OCI-LY1 (cell line): ENCODE data around the gene DRD3.

Source experiments
- H2AFZ ChIP-seq: fragments of 200-600 bp; sonication (generic), shearing (Covaris generic); 2 replicates; pipeline ENCODE4 v1.6.0; 2014; ENCODE audit warnings: antibody characterized with exemption, mild to moderate bottlenecking, low read length
- H3F3A ChIP-seq: fragments of 200-600 bp; sonication (generic), shearing (Covaris generic); 2 replicates; pipeline ENCODE4 v1.6.0; 2014; ENCODE audit warnings: mild to moderate bottlenecking, antibody characterized with exemption, low read length, moderate library complexity; ENCODE audit not compliant: insufficient read depth
- H3K27ac ChIP-seq: fragments of 200-600 bp; sonication (generic); 2 replicates; pipeline ENCODE4 v1.5.1; 2014; ENCODE audit warnings: low read length, mixed run types, mild to moderate bottlenecking, low read depth; ENCODE audit not compliant: poor library complexity, severe bottlenecking
- H3K27me3 ChIP-seq: fragments of 200-600 bp; sonication (generic); 2 replicates; pipeline ENCODE4 v1.6.0; 2014; ENCODE audit warnings: antibody characterized with exemption, mild to moderate bottlenecking, low read length, moderate library complexity; ENCODE audit not compliant: insufficient read depth
- H3K36me3 ChIP-seq: fragments of 200-600 bp; sonication (generic); 2 replicates; pipeline ENCODE4 v1.6.1; 2014; ENCODE audit warnings: mild to moderate bottlenecking, antibody characterized with exemption, low read length, moderate library complexity, mixed read lengths; ENCODE audit not compliant: insufficient read depth
- H3K4me1 ChIP-seq: fragments of 200-600 bp; sonication (generic); 2 replicates; pipeline ENCODE4 v1.5.1; 2014; ENCODE audit warnings: mild to moderate bottlenecking, low read length, moderate library complexity; ENCODE audit not compliant: insufficient read depth, severe bottlenecking
- H3K4me2 ChIP-seq: fragments of 200-600 bp; sonication (generic), shearing (Covaris generic); 2 replicates; pipeline ENCODE4 v1.6.1; 2014; ENCODE audit warnings: low read length
- H3K4me3 ChIP-seq: fragments of 200-600 bp; sonication (generic); 2 replicates; pipeline ENCODE4 v1.5.1; 2014; ENCODE audit warnings: low read length, low read depth, mild to moderate bottlenecking, mixed read lengths; ENCODE audit not compliant: poor library complexity, severe bottlenecking
- H3K79me2 ChIP-seq: fragments of 200-600 bp; shearing (Covaris generic); 2 replicates; pipeline ENCODE4 v1.6.1; 2016; ENCODE audit warnings: mixed run types, low read length, mixed read lengths; ENCODE audit not compliant: insufficient read depth
- H3K9ac ChIP-seq: fragments of 200-600 bp; sonication (generic), shearing (Covaris generic); 2 replicates; pipeline ENCODE4 v1.6.1; 2014; ENCODE audit warnings: mild to moderate bottlenecking, low read length, mixed read lengths
- H3K9me2 ChIP-seq: fragments of 200-600 bp; sonication (generic), shearing (Covaris generic); 2 replicates; pipeline ENCODE4 v1.6.1; 2014; ENCODE audit warnings: low read depth, mild to moderate bottlenecking, low read length, mixed read lengths
- H3K9me3 ChIP-seq: fragments of 200-600 bp; shearing (Covaris generic); 2 replicates; pipeline ENCODE4 v1.6.1; 2014; ENCODE audit warnings: low read length, mixed read lengths
- H4K20me1 ChIP-seq: fragments of 200-600 bp; sonication (generic), shearing (Covaris generic); 2 replicates; pipeline ENCODE4 v1.6.0; 2016; ENCODE audit warnings: mild to moderate bottlenecking, low read length; ENCODE audit not compliant: insufficient read depth
- EZH2 ChIP-seq: fragments of 200-600 bp; sonication (generic), shearing (Covaris generic); IDR thresholded peaks from 2 replicates; pipeline ENCODE4 v1.8.0; 2017; ENCODE audit warnings: borderline replicate concordance, mixed run types, mild to moderate bottlenecking, antibody characterized with exemption, low read length, moderate library complexity, mixed read lengths
- TF ChIP-seq, protein P1 (sequence below): fragments of 200-600 bp; sonication (generic), shearing (Covaris generic); IDR thresholded peaks from 2 replicates; pipeline ENCODE4 v1.5.1; 2017; ENCODE audit warnings: mild to moderate bottlenecking, antibody characterized with exemption, low read length, moderate library complexity, mixed read lengths

The DRD3 gene

DNA sequence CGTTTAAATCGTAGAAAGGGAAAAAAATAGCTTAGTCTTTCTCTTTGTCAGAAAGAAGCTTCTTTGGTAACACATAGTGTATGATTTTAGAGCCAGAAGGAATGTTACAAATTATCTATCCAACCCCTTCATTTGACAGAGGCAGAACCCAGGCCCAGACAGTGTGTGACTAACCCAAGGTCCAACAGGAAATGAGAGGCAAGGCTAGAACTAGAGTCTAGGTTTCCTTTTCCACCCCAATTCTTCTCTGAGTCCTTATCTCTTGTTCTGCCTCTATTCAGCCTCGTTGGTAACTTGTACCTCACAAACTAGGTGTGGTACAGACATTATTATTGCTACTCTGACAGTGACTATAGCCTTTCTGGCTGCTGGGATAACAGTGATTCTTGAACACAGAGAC is 83.1 kb downstream of the DRD3 start:
- H3K27ac ChIP-seq, result no peak overlapping the region
- H3F3A ChIP-seq, result no peaks in the 10 kb centered on the region
- no peak overlapping the region for H2AFZ ChIP-seq
- H3K79me2 ChIP-seq, result no peaks in the 10 kb centered on the region
- H3K27me3 ChIP-seq, result 0 out of 2 replicates have a peak, but pooled peaks cover 7% of the 10 kb centered on the region
- H3K36me3 ChIP-seq, result no peaks in the 10 kb centered on the region
- no peaks in the 10 kb centered on the region for H4K20me1 ChIP-seq
- no peaks in the 10 kb centered on the region for H3K9me2 ChIP-seq
- no peak overlapping the region for H3K4me3 ChIP-seq
- no peak overlapping the region for H3K9ac ChIP-seq
- H3K9me3 ChIP-seq, result no peaks in the 10 kb centered on the region
- no peak overlapping the region for H3K4me2 ChIP-seq
- TF ChIP-seq EZH2, result no peak
- TF ChIP-seq, protein P1, sequence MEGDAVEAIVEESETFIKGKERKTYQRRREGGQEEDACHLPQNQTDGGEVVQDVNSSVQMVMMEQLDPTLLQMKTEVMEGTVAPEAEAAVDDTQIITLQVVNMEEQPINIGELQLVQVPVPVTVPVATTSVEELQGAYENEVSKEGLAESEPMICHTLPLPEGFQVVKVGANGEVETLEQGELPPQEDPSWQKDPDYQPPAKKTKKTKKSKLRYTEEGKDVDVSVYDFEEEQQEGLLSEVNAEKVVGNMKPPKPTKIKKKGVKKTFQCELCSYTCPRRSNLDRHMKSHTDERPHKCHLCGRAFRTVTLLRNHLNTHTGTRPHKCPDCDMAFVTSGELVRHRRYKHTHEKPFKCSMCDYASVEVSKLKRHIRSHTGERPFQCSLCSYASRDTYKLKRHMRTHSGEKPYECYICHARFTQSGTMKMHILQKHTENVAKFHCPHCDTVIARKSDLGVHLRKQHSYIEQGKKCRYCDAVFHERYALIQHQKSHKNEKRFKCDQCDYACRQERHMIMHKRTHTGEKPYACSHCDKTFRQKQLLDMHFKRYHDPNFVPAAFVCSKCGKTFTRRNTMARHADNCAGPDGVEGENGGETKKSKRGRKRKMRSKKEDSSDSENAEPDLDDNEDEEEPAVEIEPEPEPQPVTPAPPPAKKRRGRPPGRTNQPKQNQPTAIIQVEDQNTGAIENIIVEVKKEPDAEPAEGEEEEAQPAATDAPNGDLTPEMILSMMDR, result no peak
- H3K4me1 ChIP-seq, result no peaks in the 10 kb centered on the region

- no peaks in the 10 kb centered on the region for H3K79me2 ChIP-seq
- no peaks in the 10 kb centered on the region for H3K36me3 ChIP-seq
- H3K27ac ChIP-seq, result no peak overlapping the region
- no peaks in the 10 kb centered on the region for H3K9me3 ChIP-seq
- H3K4me2 ChIP-seq, result no peak overlapping the region
- no peak overlapping the region for H2AFZ ChIP-seq
- no peaks in the 10 kb centered on the region for H3F3A ChIP-seq
- H3K4me3 ChIP-seq, result no peak overlapping the region
- H3K9ac ChIP-seq, result no peak overlapping the region
- H3K27me3 ChIP-seq, result 0 out of 2 replicates have a peak, but pooled peaks cover 7% of the 10 kb centered on the region
- TF ChIP-seq EZH2, result no peak
- TF ChIP-seq, protein P1, result no peak
- no peaks in the 10 kb centered on the region for H3K9me2 ChIP-seq
- no peaks in the 10 kb centered on the region for H3K4me1 ChIP-seq
- no peaks in the 10 kb centered on the region for H4K20me1 ChIP-seq
Observed at GRCh38 chr3:114093596-114093995, 85.3 kb downstream of the DRD3 start.

DNA sequence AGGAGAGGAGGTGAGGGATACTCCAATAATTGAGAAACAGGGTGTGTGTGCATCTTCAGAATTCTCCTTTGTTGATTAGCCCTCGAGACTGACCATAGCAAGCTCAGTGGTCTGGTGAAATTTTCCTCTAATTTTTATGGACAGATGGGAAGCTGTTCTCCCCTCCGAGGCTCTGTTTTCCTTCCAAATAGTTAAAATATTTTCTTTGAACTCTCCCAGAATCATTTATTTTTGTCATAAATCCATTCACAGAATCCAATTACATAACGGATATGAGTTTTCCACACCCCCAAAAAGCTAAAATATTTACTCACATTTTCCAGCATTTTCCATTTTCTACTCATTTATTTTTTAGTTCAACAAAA is 85.9 kb downstream of the DRD3 start:
- Histone ChIP-seq H3K9me2 (no peaks in the 10 kb centered on the region), H3K9ac (no peak overlapping the region), H3K27ac (no peak overlapping the region), H3K36me3 (peaks cover 1% of the 10 kb centered on the region), H3K9me3 (no peaks in the 10 kb centered on the region), H3K4me1 (no peaks in the 10 kb centered on the region), H3K4me3 (no peak overlapping the region), H3F3A (no peaks in the 10 kb centered on the region), H3K27me3 (0 out of 2 replicates have a peak, but pooled peaks cover 7% of the 10 kb centered on the region), H3K79me2 (no peaks in the 10 kb centered on the region), H3K4me2 (no peak overlapping the region), H2AFZ (no peak overlapping the region), H4K20me1 (no peaks in the 10 kb centered on the region)
- no peak for TF ChIP-seq EZH2
- TF ChIP-seq, protein P1, result no peak
